Left lung (tissue), 10 donors: ENCODE results near the gene COMMD4. TPM values are rescaled to one million over a fixed set of nuclear protein-coding genes. Genes with fewer than 3 reads are reported as not detected.
"Not testable (repeated sequence)": the region's sequence is repeated elsewhere in the genome, so short reads cannot be mapped to it uniquely, and the experiment has no call there.

ENCODE experiments used
- ATAC-seq: fragments of 200-7000 bp; cut with Tn5 transposase; one replicate; pipeline ENCODE4 v1.9.1; 2020; ENCODE audit warnings: moderate library complexity
- DNase-seq, 4 donors: peaks; one replicate each; pipeline ENCODE4 v3.0.0-alpha.2; 2013 to 2020
- H3K27ac ChIP-seq, 2 donors: fragments of 200-600 bp; sonication (generic) in 1 of 2; one replicate each; pipeline versions ENCODE4 v1.5.0 to v1.8.0; 2020 to 2021
- H3K27me3 ChIP-seq, 2 donors: fragments of 200-600 bp; sonication (generic) in 1 of 2; one replicate each; pipeline versions ENCODE4 v1.5.0 to v1.8.0; 2020 to 2021
- H3K36me3 ChIP-seq, 2 donors: fragments of 200-600 bp; sonication (generic) in 1 of 2; one replicate each; pipeline versions ENCODE4 v1.5.0 to v1.8.0; 2020 to 2021
- H3K4me1 ChIP-seq, 2 donors: fragments of 200-600 bp; one replicate each; pipeline ENCODE4 v1.8.0; 2021
- H3K4me3 ChIP-seq, 2 donors: fragments of 200-600 bp; sonication (generic) in 1 of 2; one replicate each; pipeline versions ENCODE4 v1.5.0 to v1.8.0; 2020 to 2021; ENCODE audit warnings: mild to moderate bottlenecking in 1 of 2
- H3K9me3 ChIP-seq, 2 donors: fragments of 200-600 bp; sonication (generic) in 1 of 2; one replicate each; pipeline versions ENCODE4 v1.5.0 to v1.8.0; 2020 to 2021
- intact Hi-C, 2 donors: fragments of 100-400 bp; cut with DNase I; formaldehyde crosslinking; loops; one replicate each; pipeline versions ENCODE4 v1.11.2 to v1.14.2; 2022
- polyA plus RNA-seq, 6 donors: library from polyadenylated mRNA; unstranded; fragments of 120-200 nt; gene quantifications; one replicate each; pipeline ENCODE4 v1.2.1, GENCODE V29; 2013; ENCODE audit not compliant: insufficient read length in 6 of 6
- total RNA-seq, 2 donors: library from RNA; stranded (reverse); fragmentation: NEBNext Ultra II Directional; extraction: Animal tissue kit (Norgen Biotek cat#: 25700); gene quantifications; one replicate each; pipeline ENCODE4 v1.2.1, GENCODE V29; 2021
- TF ChIP-seq, protein P1 (sequence below), 2 donors: fragments of 200-600 bp; sonication (generic) in 1 of 2; IDR thresholded peaks; one replicate each; pipeline versions ENCODE4 v1.5.0 to v1.8.0; 2021; ENCODE audit warnings: antibody characterized with exemption in 2 of 2
- donor health status: DM: no; HTN: yes; CAD: no.
- donor health status: DM: no; HTN: no; CAD: no.

The COMMD4 gene
- total and polyA plus RNA-seq, 8 donors: 71.4 to 97.2 (median 76.2) TPM

DNA sequence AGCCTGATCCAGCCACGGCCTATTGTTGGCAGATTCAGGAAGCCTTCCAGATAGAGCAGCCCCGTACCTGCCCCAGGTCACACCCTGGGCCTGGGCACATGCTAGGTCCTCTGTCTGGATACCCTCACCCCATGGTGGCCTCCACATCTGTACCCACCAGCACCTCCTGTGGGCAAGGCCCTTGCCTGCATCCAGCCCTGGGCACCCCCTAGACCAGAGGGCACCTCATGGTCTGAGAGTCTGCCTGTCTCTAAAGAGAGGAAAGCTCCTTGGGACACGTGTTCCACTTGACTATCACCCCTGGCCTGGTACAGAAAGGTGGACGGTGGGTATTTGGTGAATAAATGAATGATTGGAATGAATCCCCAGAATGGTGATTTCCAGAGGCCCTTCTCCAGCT lies 8.9 kb upstream of the COMMD4 start:
- H3K4me1 ChIP-seq: no peaks in the 10 kb centered on the region
- TF ChIP-seq, protein P1, sequence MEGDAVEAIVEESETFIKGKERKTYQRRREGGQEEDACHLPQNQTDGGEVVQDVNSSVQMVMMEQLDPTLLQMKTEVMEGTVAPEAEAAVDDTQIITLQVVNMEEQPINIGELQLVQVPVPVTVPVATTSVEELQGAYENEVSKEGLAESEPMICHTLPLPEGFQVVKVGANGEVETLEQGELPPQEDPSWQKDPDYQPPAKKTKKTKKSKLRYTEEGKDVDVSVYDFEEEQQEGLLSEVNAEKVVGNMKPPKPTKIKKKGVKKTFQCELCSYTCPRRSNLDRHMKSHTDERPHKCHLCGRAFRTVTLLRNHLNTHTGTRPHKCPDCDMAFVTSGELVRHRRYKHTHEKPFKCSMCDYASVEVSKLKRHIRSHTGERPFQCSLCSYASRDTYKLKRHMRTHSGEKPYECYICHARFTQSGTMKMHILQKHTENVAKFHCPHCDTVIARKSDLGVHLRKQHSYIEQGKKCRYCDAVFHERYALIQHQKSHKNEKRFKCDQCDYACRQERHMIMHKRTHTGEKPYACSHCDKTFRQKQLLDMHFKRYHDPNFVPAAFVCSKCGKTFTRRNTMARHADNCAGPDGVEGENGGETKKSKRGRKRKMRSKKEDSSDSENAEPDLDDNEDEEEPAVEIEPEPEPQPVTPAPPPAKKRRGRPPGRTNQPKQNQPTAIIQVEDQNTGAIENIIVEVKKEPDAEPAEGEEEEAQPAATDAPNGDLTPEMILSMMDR (IDR thresholded peaks at IDR 0.05): no peak

DNA sequence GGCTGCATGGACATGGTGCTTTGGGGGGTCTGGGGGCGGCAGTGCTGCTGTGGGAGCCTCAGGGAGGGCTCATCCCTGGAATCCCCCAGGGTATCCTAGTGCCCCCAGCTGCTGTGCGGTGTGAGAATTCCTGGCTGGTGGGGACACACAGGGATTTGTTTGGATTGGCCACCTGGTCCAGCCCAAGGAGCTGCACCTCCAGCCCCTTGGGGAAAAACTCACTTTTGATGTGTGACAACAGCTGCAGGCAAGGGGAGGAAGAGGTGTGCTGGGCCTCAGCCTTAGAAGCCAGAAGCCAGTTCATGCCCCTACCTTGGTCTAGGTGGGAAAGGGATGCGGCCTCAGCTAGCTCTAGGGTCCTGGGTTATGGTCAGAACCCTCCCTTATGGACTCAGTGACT lies 8.4 kb upstream of the COMMD4 start:
- intact Hi-C loops: no loop called here
- Histone ChIP-seq H3K36me3 (no peaks in the 10 kb centered on the region), H3K9me3 (no peaks in the 10 kb centered on the region), H3K27ac (no peak overlapping the region), H3K27me3 (no peaks in the 10 kb centered on the region), H3K4me3 (no peak overlapping the region), H3K4me1 (no peaks in the 10 kb centered on the region)
- ATAC-seq (no peak), DNase-seq (no peak)
- TF ChIP-seq, protein P1 (IDR thresholded peaks at IDR 0.05): no peak

More for the DNA sequence above, 8.9 kb upstream of the COMMD4 start:
- no peak overlapping the region for H3K27ac ChIP-seq
- no peaks in the 10 kb centered on the region for H3K27me3 ChIP-seq
- H3K4me3 ChIP-seq: no peak overlapping the region
- DNase-seq: no peak
- no peaks in the 10 kb centered on the region for H3K36me3 ChIP-seq
- H3K9me3 ChIP-seq: no peaks in the 10 kb centered on the region
- no peak for ATAC-seq
- intact Hi-C loops: no loop called here

DNA sequence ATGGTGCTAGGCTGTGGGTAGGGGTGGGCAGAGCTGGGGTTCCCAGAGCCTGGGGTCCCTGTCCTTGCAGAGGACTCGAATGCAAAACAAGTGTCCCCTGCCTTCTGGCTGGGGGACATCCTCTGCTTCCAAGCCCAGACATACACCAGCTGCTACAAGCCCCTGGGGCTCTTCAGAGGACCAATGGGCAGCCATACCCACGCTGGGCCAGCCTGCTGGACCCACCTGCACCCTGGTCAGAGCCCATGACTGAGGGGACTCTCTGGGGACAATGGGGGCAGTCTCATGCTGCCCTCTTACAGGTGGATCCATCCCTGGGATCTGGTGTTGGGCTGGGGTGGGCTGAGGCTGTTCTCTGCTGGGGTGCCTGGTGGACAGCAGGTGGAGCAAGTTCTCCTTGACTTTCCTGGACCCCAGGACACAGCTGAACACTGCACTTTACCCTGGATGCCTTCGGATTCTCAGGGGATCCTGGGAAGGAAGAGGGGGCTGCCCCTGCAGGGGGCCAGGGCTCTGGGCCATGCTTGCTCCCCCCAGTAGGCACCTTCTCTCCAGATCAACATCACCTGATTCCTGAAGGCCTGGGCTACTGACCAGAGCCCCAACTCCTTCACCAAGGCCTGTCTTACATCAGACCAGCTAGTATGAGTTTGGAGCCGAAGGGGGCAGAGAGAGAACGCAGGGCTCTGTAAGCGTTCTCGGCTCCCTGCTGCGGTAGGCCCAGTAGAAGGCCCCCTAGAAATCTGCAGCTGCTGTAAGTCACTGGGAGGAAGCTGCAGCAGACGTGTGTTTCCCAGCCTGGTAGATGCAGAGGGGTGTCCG lies 7.2 kb upstream of the COMMD4 start:
- H3K4me1 ChIP-seq: no peaks in the 10 kb centered on the region
- intact Hi-C loops: no loop called here
- TF ChIP-seq, protein P1 (IDR thresholded peaks at IDR 0.05): no peak
- no peaks in the 10 kb centered on the region for H3K27me3 ChIP-seq
- H3K27ac ChIP-seq: no peak overlapping the region
- no peak overlapping the region for H3K4me3 ChIP-seq
- no peak for DNase-seq
- H3K36me3 ChIP-seq: no peaks in the 10 kb centered on the region
- ATAC-seq: no peak
- no peaks in the 10 kb centered on the region for H3K9me3 ChIP-seq

DNA sequence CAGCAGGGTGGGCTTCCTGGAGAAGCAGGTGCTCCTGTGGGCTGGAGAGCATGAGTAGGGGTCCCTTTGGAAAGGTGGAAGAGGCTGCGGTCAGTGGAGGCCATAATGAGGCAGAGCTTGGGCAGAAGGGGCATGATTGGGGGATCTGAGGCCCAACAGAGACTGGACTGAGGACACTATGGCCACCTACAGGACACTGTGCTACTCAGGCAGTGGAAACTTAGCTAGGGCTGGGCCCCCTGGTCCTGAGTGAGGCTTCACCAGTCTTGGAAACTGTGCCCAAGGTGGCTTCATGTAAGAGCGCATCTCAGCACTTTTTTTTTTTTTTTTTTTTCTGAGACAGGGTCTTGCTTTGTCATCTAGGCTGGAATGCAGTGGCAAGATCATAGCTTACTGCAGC lies 6.3 kb upstream of the COMMD4 start:
- H3K4me1 ChIP-seq: no peaks in the 10 kb centered on the region
- TF ChIP-seq, protein P1 (IDR thresholded peaks at IDR 0.05): no peak
- no peaks in the 10 kb centered on the region for H3K9me3 ChIP-seq
- intact Hi-C loops: no loop called here
- ATAC-seq: no peak
- H3K36me3 ChIP-seq: no peaks in the 10 kb centered on the region
- H3K27ac ChIP-seq: no peak overlapping the region
- H3K27me3 ChIP-seq: no peaks in the 10 kb centered on the region
- no peak overlapping the region for H3K4me3 ChIP-seq
- no peak for DNase-seq

DNA sequence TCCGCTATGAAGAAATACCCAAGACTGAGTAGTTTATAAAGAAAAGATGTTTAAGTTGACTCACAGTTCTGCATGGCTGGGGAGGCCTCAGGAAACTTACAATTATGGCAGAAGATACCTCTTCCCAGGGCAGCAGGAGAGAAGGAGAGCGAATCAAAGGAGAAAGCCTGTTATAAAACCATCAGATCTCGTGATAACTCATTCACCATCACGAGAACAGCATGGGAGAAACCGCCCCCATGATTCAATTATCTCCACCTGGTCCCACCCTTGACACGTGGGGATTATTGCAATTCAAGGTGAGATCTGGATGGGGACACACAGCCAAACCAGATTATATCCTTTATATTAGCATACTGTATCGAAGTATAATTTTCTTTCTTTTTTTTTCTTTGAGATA lies 3.8 kb upstream of the COMMD4 start:
- H3K27ac ChIP-seq, ATAC-seq, intact Hi-C loops, H3K36me3 ChIP-seq, H3K4me3 ChIP-seq, DNase-seq, H3K27me3 ChIP-seq, H3K9me3 ChIP-seq: not testable (repeated sequence)
- peaks cover 0 to 16% of the 10 kb centered on the region in 2 donors for H3K4me1 ChIP-seq

DNA sequence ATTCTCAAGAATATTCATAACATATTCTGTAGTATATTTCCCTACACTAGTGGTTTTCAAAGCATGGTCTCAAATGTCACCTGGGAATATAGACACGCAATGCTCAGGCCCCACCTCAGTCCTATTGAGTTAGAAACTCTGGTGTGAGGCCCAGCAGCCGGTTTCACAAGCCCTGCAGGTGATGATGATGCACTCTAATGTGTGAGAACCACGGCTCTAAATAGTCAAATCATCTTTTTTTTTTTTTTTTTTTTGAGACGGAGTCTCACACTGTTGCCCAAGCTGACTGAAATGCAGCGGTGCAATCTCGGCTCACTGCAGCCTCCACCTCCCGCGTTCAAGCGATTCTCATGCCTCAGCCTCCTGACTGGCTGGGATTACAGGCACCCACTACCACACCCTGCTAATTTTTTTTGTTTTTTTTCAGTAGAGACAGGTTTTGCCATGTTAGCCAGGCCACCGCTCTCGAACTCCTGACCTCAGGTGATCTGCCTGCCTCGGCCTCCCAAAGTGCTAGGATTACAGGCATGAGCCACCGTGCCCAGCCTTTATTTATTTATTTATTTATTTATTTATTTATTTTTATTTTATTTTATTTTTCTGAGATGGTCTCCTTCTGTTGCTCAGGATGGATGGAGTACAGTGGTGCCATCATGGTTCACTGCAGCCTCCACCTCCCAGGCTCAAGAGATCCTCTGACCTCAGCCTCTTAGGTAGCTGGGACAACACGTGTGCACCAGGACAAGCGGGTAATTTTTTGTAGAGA lies 2.0 kb upstream of the COMMD4 start:
- DNase-seq, ATAC-seq, H3K27ac ChIP-seq, H3K4me3 ChIP-seq, H3K36me3 ChIP-seq, H3K9me3 ChIP-seq, H3K27me3 ChIP-seq, intact Hi-C loops: not testable (repeated sequence)
- H3K4me1 ChIP-seq: peaks cover 0 to 17% of the 10 kb centered on the region in 2 donors
